WTC11 (cell line): Measurements from ENCODE around the gene TSPAN7. TPM values are rescaled to one million over a fixed set of nuclear protein-coding genes. Genes with fewer than 3 reads are reported as not detected.

Source experiments
- ATAC-seq: fragments of 200-7000 bp; cut with Tn5 transposase; 2 replicates; pipeline ENCODE4 v1.10.0; 2021; ENCODE audit warnings: mild to moderate bottlenecking, moderate library complexity
- CTCF ChIA-PET: fragments of 300-600 bp; sonication (Branson Sonifier 250); formaldehyde crosslinking; loops from one replicate; lab custom pipeline; 2021; ENCODE audit warnings: antibody characterized with exemption; lab: Charles Lee
- POLR2A ChIA-PET: fragments of 350-600 bp; sonication (Branson Sonifier 250); formaldehyde crosslinking; loops from one replicate; lab custom pipeline; 2021; ENCODE audit warnings: antibody characterized with exemption; lab: Charles Lee
- DNase-seq: peaks from one replicate; pipeline ENCODE4 v3.0.0; 2021; ENCODE audit warnings: low spot score
- H3K27ac Mint-ChIP-seq: 2 replicates; pipeline ENCODE4 v1.8.0; 2021; ENCODE audit warnings: mixed read lengths
- H3K27me3 Mint-ChIP-seq: 2 replicates; pipeline ENCODE4 v1.8.0; 2021; ENCODE audit warnings: low read depth, mild to moderate bottlenecking, moderate library complexity, mixed read lengths
- H3K36me3 Mint-ChIP-seq: 2 replicates; pipeline ENCODE4 v1.8.0; 2021; ENCODE audit warnings: mixed read lengths
- H3K4me1 Mint-ChIP-seq: 2 replicates; pipeline ENCODE4 v1.8.0; 2022; ENCODE audit warnings: mixed read lengths
- H3K4me3 Mint-ChIP-seq: 2 replicates; pipeline ENCODE4 v1.8.0; 2021; ENCODE audit warnings: mild to moderate bottlenecking, moderate library complexity, mixed read lengths
- H3K9me3 Mint-ChIP-seq: 2 replicates; pipeline ENCODE4 v1.8.0; 2021; ENCODE audit warnings: mixed read lengths
- AR ChIP-seq: fragments of 250-450 bp; sonication (Bioruptor Pico); IDR thresholded peaks from 2 replicates; pipeline ENCODE4 v1.9.0; 2021; ENCODE audit warnings: mild to moderate bottlenecking
- ARID4B ChIP-seq: sonication (generic); formaldehyde crosslinking; IDR thresholded peaks from 2 replicates; pipeline ENCODE4 v1.8.0; 2023; ENCODE audit warnings: missing genetic modification reagents, mild to moderate bottlenecking, borderline replicate concordance
- CTCF ChIP-seq: fragments of 200-600 bp; IDR thresholded peaks from 2 replicates; pipeline ENCODE4 v1.8.0; 2022; ENCODE audit warnings: antibody characterized with exemption
- ERG ChIP-seq: fragments of 250-450 bp; sonication (Bioruptor Pico); IDR thresholded peaks from 2 replicates; pipeline ENCODE4 v1.8.0; 2021; ENCODE audit warnings: mild to moderate bottlenecking
- ETV6 ChIP-seq: sonication (generic); formaldehyde crosslinking; IDR thresholded peaks from 2 replicates; pipeline ENCODE4 v1.8.1; 2022; ENCODE audit warnings: mild to moderate bottlenecking, missing genetic modification reagents
- GRHL2 ChIP-seq: fragments of 250-450 bp; sonication (Bioruptor Pico); IDR thresholded peaks from 2 replicates; pipeline ENCODE4 v1.8.0; 2022; ENCODE audit warnings: mild to moderate bottlenecking, moderate library complexity; ENCODE audit not compliant: insufficient replicate concordance, severe bottlenecking
- IRF2 ChIP-seq: sonication (generic); formaldehyde crosslinking; IDR thresholded peaks from 2 replicates; pipeline ENCODE4 v1.8.0; 2022; ENCODE audit warnings: low read depth, missing genetic modification reagents, borderline replicate concordance
- JUN ChIP-seq: sonication (generic); formaldehyde crosslinking; IDR thresholded peaks from 2 replicates; pipeline ENCODE4 v1.8.0; 2023; ENCODE audit warnings: mild to moderate bottlenecking, missing genetic modification reagents
- NR3C1 ChIP-seq: sonication (generic); formaldehyde crosslinking; conservative IDR thresholded peaks from 2 replicates; pipeline ENCODE4 v1.8.1; 2023; ENCODE audit warnings: low read depth, mild to moderate bottlenecking, missing genetic modification reagents
- SMAD3 ChIP-seq: sonication (generic); formaldehyde crosslinking; IDR thresholded peaks from 2 replicates; pipeline ENCODE4 v1.8.0; 2022; ENCODE audit warnings: missing genetic modification reagents, mild to moderate bottlenecking, borderline replicate concordance
- STAT6 ChIP-seq: sonication (generic); formaldehyde crosslinking; conservative IDR thresholded peaks from 2 replicates; pipeline ENCODE4 v1.8.1; 2023; ENCODE audit warnings: mild to moderate bottlenecking, low read depth, missing genetic modification reagents, moderate library complexity
- TP53 ChIP-seq: sonication (generic); formaldehyde crosslinking; IDR thresholded peaks from 2 replicates; pipeline ENCODE4 v1.8.1; 2023; ENCODE audit warnings: mild to moderate bottlenecking, missing genetic modification reagents
- ZNF219 ChIP-seq: sonication (generic); formaldehyde crosslinking; IDR thresholded peaks from 2 replicates; pipeline ENCODE4 v1.8.0; 2023; ENCODE audit warnings: missing genetic modification reagents, mild to moderate bottlenecking, borderline replicate concordance
- ZNF425 ChIP-seq: fragments of 250-450 bp; sonication (Bioruptor Pico); conservative IDR thresholded peaks from 2 replicates; pipeline ENCODE4 v1.9.0; 2021; ENCODE audit warnings: mild to moderate bottlenecking
- total RNA-seq: library from RNA; stranded (reverse); gene quantifications from 3 replicates; pipeline ENCODE4 v1.2.3, GENCODE V29; 2021

The TSPAN7 gene
- total RNA-seq, 1 experiment from 2014 or later = 10.8 TPM

- H3K27ac Mint-ChIP-seq = no peak overlapping the region
- CTCF ChIA-PET = no interaction called here
- ATAC-seq (no peak), DNase-seq (no peak)
- H3K4me3 Mint-ChIP-seq = no peak overlapping the region
- H3K36me3 Mint-ChIP-seq = no peaks in the 10 kb centered on the region
- no peaks in the 10 kb centered on the region for H3K27me3 Mint-ChIP-seq
- TF ChIP-seq ZNF425 = no peak
- TF ChIP-seq CTCF = no peak
- no peak for TF ChIP-seq AR (CRISPR knock-in tag)
- TF ChIP-seq STAT6 (CRISPR knock-in tag) = no peak
- no peak for TF ChIP-seq ERG
- no peak for TF ChIP-seq SMAD3
- TF ChIP-seq IRF2 = no peak
- TF ChIP-seq ETV6 (CRISPR knock-in tag) = no peak
- no peak for TF ChIP-seq GRHL2 (CRISPR knock-in tag)
- no peak for TF ChIP-seq NR3C1 (CRISPR knock-in tag)
- TF ChIP-seq ZNF219 (CRISPR knock-in tag) = no peak
- peaks cover 5% of the 10 kb centered on the region; the same call in 1 of the 2 replicates for H3K9me3 Mint-ChIP-seq
- POLR2A ChIA-PET = no interaction called here
- peaks cover 21% of the 10 kb centered on the region for H3K4me1 Mint-ChIP-seq
Measured at GRCh38 chrX:38548508-38548907, 12.8 kb upstream of the TSPAN7 start.

GRCh38 chrX:38552721-38553120, 8.6 kb upstream of the TSPAN7 start:
- peaks cover 23% of the 10 kb centered on the region for H3K4me1 Mint-ChIP-seq
- DNase-seq = no peak
- no peaks in the 10 kb centered on the region for H3K36me3 Mint-ChIP-seq
- POLR2A ChIA-PET = no interaction called here
- H3K9me3 Mint-ChIP-seq = peaks cover 5% of the 10 kb centered on the region; the same call in 1 of the 2 replicates
- no peak for ATAC-seq
- no peak overlapping the region for H3K27ac Mint-ChIP-seq
- H3K27me3 Mint-ChIP-seq = no peaks in the 10 kb centered on the region
- CTCF ChIA-PET = interaction anchor here (1.2 kb wide), 1 partner anchor 9 kb away, joined by 3 read pairs; the partner anchor contains the start of gene TSPAN7
- no peak overlapping the region for H3K4me3 Mint-ChIP-seq
- no peak for TF ChIP-seq AR (CRISPR knock-in tag)
- no peak for TF ChIP-seq ARID4B (CRISPR knock-in tag)
- TF ChIP-seq JUN (CRISPR knock-in tag) = no peak
- TF ChIP-seq TP53 = no peak
